Endodermal cell (in vitro differentiated cells): ENCODE data around the gene MINK1. TPM values are rescaled to one million over a fixed set of nuclear protein-coding genes. Genes with fewer than 3 reads are reported as not detected.

Experiments used
- DNase-seq: peaks from one replicate; pipeline ENCODE4 v3.0.0-alpha.2; 2017
- H3K27ac ChIP-seq: 2 replicates; pipeline ENCODE4 v1.5.1; 2013; ENCODE audit warnings: mild to moderate bottlenecking, low read depth, low read length, moderate library complexity
- H3K27me3 ChIP-seq: 2 replicates; pipeline ENCODE4 v1.6.1; 2013; ENCODE audit warnings: mild to moderate bottlenecking, low read length, moderate library complexity; ENCODE audit not compliant: insufficient read depth, control insufficient read depth, poor library complexity, severe bottlenecking
- H3K36me3 ChIP-seq: 2 replicates; pipeline ENCODE4 v1.7.0; 2013; ENCODE audit warnings: mild to moderate bottlenecking, low read length, moderate library complexity; ENCODE audit not compliant: control insufficient read depth, insufficient read depth
- H3K4me1 ChIP-seq: one replicate; pipeline ENCODE4 v1.7.0; 2013; ENCODE audit warnings: low read length; ENCODE audit not compliant: control insufficient read depth, insufficient read depth
- H3K4me3 ChIP-seq: 2 replicates; pipeline ENCODE4 v1.5.1; 2013; ENCODE audit warnings: mild to moderate bottlenecking, low read length, moderate library complexity
- H3K9ac ChIP-seq: 2 replicates; pipeline ENCODE4 v1.6.1; 2013; ENCODE audit warnings: mild to moderate bottlenecking, low read length, moderate library complexity; ENCODE audit not compliant: poor library complexity, severe bottlenecking; ENCODE audit errors: extremely low read depth
- H3K9me3 ChIP-seq: 2 replicates; pipeline ENCODE4 v1.6.1; 2013; ENCODE audit warnings: mild to moderate bottlenecking, low read length, moderate library complexity; ENCODE audit not compliant: control insufficient read depth
- H3K27ac Mint-ChIP-seq: 2 replicates; pipeline ENCODE4 v1.8.0; 2020; ENCODE audit warnings: mixed read lengths
- H3K27me3 Mint-ChIP-seq: 2 replicates; pipeline ENCODE4 v1.8.0; 2021; ENCODE audit warnings: mild to moderate bottlenecking, mixed read lengths; ENCODE audit not compliant: insufficient read depth
- H3K36me3 Mint-ChIP-seq: 2 replicates; pipeline ENCODE4 v1.8.0; 2020; ENCODE audit warnings: low read depth, mixed read lengths
- H3K4me1 Mint-ChIP-seq: 2 replicates; pipeline ENCODE4 v1.8.0; 2020; ENCODE audit warnings: mixed read lengths
- H3K4me3 Mint-ChIP-seq: 2 replicates; pipeline ENCODE4 v1.8.0; 2020; ENCODE audit warnings: mild to moderate bottlenecking, moderate library complexity, mixed read lengths
- H3K9me3 Mint-ChIP-seq: 2 replicates; pipeline ENCODE4 v1.8.0; 2020; ENCODE audit warnings: mild to moderate bottlenecking, mixed read lengths
- WGBS, 2 experiments: methylation state at CpG; one replicate each; pipeline versions ENCODE4 v1.1.5 to v1.1.7; 2013; ENCODE audit warnings: missing lambda C conversion rate in 2 of 2, mixed read lengths in 1 of 2; ENCODE audit not compliant: insufficient coverage in 1 of 2, insufficient read length in 1 of 2; 5-methylcytosine and 5-hydroxymethylcytosine counted together
- total RNA-seq, 2 donors: library from RNA; stranded (reverse); fragmentation: NEBNext Ultra II Directional in 1 of 2; extraction: Animal tissue kit (Norgen Biotek cat#: 25700) in 1 of 2; gene quantifications; 2 replicates in 1 of 2; 3 replicates in 1 of 2; pipeline ENCODE4 v1.2.1, GENCODE V29; 2021
- TF ChIP-seq, protein P1 (sequence below): fragments of 200-600 bp; sonication (generic); conservative IDR thresholded peaks from 2 replicates; pipeline ENCODE4 v1.5.0; 2021; ENCODE audit warnings: antibody characterized with exemption, mild to moderate bottlenecking

MINK1 gene
- total RNA-seq, 2 donors from 2014 or later = 75.0 to 79.7 TPM

DNA sequence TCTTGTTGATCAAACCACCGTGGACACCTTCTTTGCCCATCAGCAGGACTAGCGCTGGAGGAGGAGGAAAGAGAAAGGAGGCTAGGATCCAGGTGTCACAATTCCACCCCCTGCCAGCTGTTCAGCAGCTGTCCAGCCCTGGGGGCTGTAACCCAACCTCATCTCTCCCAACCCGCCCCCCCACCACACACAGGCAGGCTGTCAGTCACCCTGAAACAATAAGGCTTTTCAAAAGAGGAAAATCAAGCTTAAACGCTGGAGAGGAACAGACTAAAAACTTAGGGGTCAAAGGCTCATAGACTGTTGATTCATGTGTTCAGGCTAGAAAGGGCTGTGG, 112.8 kb downstream of the MINK1 start:
- no peak for DNase-seq
- Histone ChIP-seq H3K4me1 (peaks cover 10% of the 10 kb centered on the region), H3K36me3 (peaks cover 47% of the 10 kb centered on the region), H3K27me3 (no peaks in the 10 kb centered on the region), H3K9me3 (no peaks in the 10 kb centered on the region), H3K4me3 (peak overlapping the region; percentile 91), H3K9ac (no peak overlapping the region), H3K27ac (no peak overlapping the region)
- peak overlapping the region; percentile 93 for H3K4me3 Mint-ChIP-seq
- H3K36me3 Mint-ChIP-seq = peaks cover 48% of the 10 kb centered on the region
- TF ChIP-seq, protein P1, sequence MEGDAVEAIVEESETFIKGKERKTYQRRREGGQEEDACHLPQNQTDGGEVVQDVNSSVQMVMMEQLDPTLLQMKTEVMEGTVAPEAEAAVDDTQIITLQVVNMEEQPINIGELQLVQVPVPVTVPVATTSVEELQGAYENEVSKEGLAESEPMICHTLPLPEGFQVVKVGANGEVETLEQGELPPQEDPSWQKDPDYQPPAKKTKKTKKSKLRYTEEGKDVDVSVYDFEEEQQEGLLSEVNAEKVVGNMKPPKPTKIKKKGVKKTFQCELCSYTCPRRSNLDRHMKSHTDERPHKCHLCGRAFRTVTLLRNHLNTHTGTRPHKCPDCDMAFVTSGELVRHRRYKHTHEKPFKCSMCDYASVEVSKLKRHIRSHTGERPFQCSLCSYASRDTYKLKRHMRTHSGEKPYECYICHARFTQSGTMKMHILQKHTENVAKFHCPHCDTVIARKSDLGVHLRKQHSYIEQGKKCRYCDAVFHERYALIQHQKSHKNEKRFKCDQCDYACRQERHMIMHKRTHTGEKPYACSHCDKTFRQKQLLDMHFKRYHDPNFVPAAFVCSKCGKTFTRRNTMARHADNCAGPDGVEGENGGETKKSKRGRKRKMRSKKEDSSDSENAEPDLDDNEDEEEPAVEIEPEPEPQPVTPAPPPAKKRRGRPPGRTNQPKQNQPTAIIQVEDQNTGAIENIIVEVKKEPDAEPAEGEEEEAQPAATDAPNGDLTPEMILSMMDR = no peak
- WGBS, 2 experiments = 76% methylated on average over 4 of the region's 4 CpGs; no CpG with 5 or more reads in 1 of the 2 experiments
- H3K4me1 Mint-ChIP-seq = peaks cover 32% of the 10 kb centered on the region
- H3K27ac Mint-ChIP-seq = peak overlapping the region; percentile 89
- H3K27me3 Mint-ChIP-seq = no peaks in the 10 kb centered on the region
- no peaks in the 10 kb centered on the region for H3K9me3 Mint-ChIP-seq

DNA sequence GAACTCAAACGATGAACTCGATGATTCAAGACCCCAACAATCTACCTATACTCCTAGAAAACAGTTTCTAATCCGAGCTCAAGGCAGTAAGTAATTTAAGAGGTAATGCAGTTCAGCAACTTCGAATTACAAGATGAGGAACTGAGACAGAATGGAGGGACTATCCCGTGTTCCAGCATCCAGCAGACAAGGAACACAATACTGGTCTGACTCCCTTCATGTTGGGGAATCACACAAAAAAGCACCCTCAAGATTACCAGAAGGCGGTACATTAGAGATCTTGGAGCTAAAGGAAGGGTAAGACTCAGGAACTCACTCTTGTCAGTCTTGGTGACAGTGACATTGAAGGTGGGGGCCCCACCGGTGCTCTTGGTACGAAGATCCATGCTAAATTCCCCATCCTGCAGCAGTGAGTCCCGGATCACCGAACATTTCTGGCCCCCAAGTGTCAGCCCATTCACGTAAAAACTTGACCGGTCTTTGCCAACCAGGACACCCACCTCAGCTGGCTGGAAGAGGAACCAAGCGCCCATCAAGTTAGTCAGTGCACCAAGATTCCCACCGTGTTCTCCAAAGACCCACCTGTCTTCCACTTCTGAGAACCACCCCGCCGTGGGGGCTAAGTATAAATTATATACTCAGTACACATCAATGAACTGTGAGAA, 113.3 kb downstream of the MINK1 start:
- no peak for DNase-seq
- 42 to 63% methylated on average over 10 to 16 of the region's 16 CpGs for WGBS, 2 experiments
- H3K27me3 Mint-ChIP-seq = no peaks in the 10 kb centered on the region
- H3K4me3 Mint-ChIP-seq = peak overlapping the region; percentile 93
- H3K4me3 ChIP-seq = peak overlapping the region; percentile 91
- H3K27ac ChIP-seq = peak overlapping the region; percentile 7
- H3K27me3 ChIP-seq = no peaks in the 10 kb centered on the region
- peak overlapping the region; percentile 87 for H3K27ac Mint-ChIP-seq
- H3K9ac ChIP-seq = peak overlapping the region; percentile 85
- peaks cover 15% of the 10 kb centered on the region for H3K4me1 ChIP-seq
- no peaks in the 10 kb centered on the region for H3K9me3 ChIP-seq
- H3K9me3 Mint-ChIP-seq = no peaks in the 10 kb centered on the region
- H3K36me3 ChIP-seq = peaks cover 47% of the 10 kb centered on the region
- peaks cover 32% of the 10 kb centered on the region for H3K4me1 Mint-ChIP-seq
- H3K36me3 Mint-ChIP-seq = peaks cover 46% of the 10 kb centered on the region
- TF ChIP-seq, protein P1 = no peak

DNA sequence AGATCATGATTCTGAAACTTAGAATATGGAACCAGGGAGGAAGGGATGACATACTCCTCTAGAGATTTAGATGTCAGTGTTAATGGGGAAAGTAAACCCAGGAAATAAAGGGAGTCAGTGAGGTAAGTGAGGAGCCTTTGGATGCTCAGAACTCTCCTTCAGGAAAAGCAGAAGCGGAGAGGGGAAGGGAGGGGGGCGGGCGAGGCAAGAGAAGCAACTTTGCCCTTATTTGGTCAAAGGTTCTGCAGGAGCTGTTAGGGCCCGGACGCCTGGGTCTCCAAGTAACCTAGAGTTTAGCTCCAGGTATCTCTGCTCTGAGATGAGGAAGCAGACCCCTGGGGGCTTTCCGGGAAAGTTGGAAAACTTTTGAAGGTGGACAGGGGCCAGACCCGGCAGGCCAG, 113.9 kb downstream of the MINK1 start:
- Histone ChIP-seq H3K27me3 (no peaks in the 10 kb centered on the region), H3K9ac (peak overlapping the region; percentile 85), H3K4me1 (peaks cover 19% of the 10 kb centered on the region), H3K36me3 (peaks cover 44% of the 10 kb centered on the region), H3K27ac (no peak overlapping the region), H3K4me3 (peak overlapping the region; percentile 91), H3K9me3 (no peaks in the 10 kb centered on the region)
- 3% methylated on average over 6 of the region's 7 CpGs; no CpG with 5 or more reads in 1 of the 2 experiments for WGBS, 2 experiments
- peaks cover 42% of the 10 kb centered on the region for H3K36me3 Mint-ChIP-seq
- no peaks in the 10 kb centered on the region for H3K27me3 Mint-ChIP-seq
- H3K9me3 Mint-ChIP-seq = no peaks in the 10 kb centered on the region
- TF ChIP-seq, protein P1 = no peak
- peak overlapping the region; percentile 87 for H3K27ac Mint-ChIP-seq
- peaks cover 37% of the 10 kb centered on the region for H3K4me1 Mint-ChIP-seq
- DNase-seq = no peak
- H3K4me3 Mint-ChIP-seq = peak overlapping the region; percentile 93

Other genes with a start within 250 kb of the MINK1 start
- under 1 TPM; 0.51 to 0.79 TPM for gene SMTNL2, start 248.8 kb upstream of the MINK1 start, total RNA-seq
- not detected for gene ALOX15, start 191.7 kb upstream of the MINK1 start, total RNA-seq
- 100 to 1,000 TPM; 108 to 123 TPM for gene PELP1, start 129.2 kb upstream of the MINK1 start, total RNA-seq
- 10 to 100 TPM; 45.3 to 51.8 TPM for gene ARRB2, start 122.7 kb upstream of the MINK1 start, total RNA-seq
- 10 to 100 TPM; 17.7 to 20.2 TPM for gene MED11, start 101.9 kb upstream of the MINK1 start, total RNA-seq
- gene ZMYND15, start 93.5 kb upstream of the MINK1 start, total RNA-seq = not detected
- gene CXCL16, start 93.4 kb upstream of the MINK1 start, total RNA-seq = under 1 TPM; 0.60 to 0.73 TPM
- not detected for gene TM4SF5, start 61.5 kb upstream of the MINK1 start, total RNA-seq
- 1 to 10 TPM in 1 of 2 donors, under 1 TPM in 1; 0.75 to 1.0 TPM for gene VMO1, start 47.0 kb upstream of the MINK1 start, total RNA-seq
- 1 to 10 TPM in 1 of 2 donors, under 1 TPM in 1; 0.88 to 1.6 TPM for gene GLTPD2, start 44.4 kb upstream of the MINK1 start, total RNA-seq
- gene PSMB6, start 37.2 kb upstream of the MINK1 start, total RNA-seq = 100 to 1,000 TPM; 211 to 216 TPM
- gene PLD2, start 26.2 kb upstream of the MINK1 start, total RNA-seq = 10 to 100 TPM; 72.7 to 75.2 TPM
- gene C17orf107, start 66.2 kb downstream of the MINK1 start, total RNA-seq = 1 to 10 TPM in 1 of 2 donors, under 1 TPM in 1; 0.82 to 4.8 TPM
- 1 to 10 TPM in 1 of 2 donors, under 1 TPM in 1; 0.71 to 1.2 TPM for gene CHRNE, start 69.8 kb downstream of the MINK1 start, total RNA-seq
- gene GP1BA, start 98.9 kb downstream of the MINK1 start, total RNA-seq = not detected
- gene SLC25A11, start 106.7 kb downstream of the MINK1 start, total RNA-seq = 10 to 100 TPM; 59.9 to 76.9 TPM
- gene RNF167, start 106.9 kb downstream of the MINK1 start, total RNA-seq = 100 to 1,000 TPM; 120 to 123 TPM
- 100 to 1,000 TPM; 880 to 935 TPM for gene PFN1, start 115.2 kb downstream of the MINK1 start, total RNA-seq
- gene ENO3, start 117.8 kb downstream of the MINK1 start, total RNA-seq = 10 to 100 TPM; 34.1 to 53.6 TPM
- gene SPAG7, start 134.5 kb downstream of the MINK1 start, total RNA-seq = 10 to 100 TPM; 81.1 to 84.4 TPM
- gene CAMTA2, start 154.3 kb downstream of the MINK1 start, total RNA-seq = 10 to 100 TPM; 13.6 to 24.8 TPM
- gene INCA1, start 164.2 kb downstream of the MINK1 start, total RNA-seq = 1 to 10 TPM in 1 of 2 donors, under 1 TPM in 1; 0.99 to 1.7 TPM
- gene KIF1C, start 164.6 kb downstream of the MINK1 start, total RNA-seq = 100 to 1,000 TPM; 108 to 133 TPM
- under 1 TPM in 1 of 2 donors, not detected in 1; 0.13 TPM for gene SLC52A1, start 202.1 kb downstream of the MINK1 start, total RNA-seq
- gene ZFP3, start 245.1 kb downstream of the MINK1 start, total RNA-seq = 1 to 10 TPM in 1 of 2 donors, under 1 TPM in 1; 0.09 to 1.3 TPM